M059J (cell line): Measurements from ENCODE around the gene AKNA. TPM values are rescaled to one million over a fixed set of nuclear protein-coding genes. Genes with fewer than 3 reads are reported as not detected.

Experiments
- DNase-seq: peaks from one replicate; pipeline ENCODE4 v3.0.0-alpha.2; 2012; ENCODE audit warnings: low read depth
- total RNA-seq: library from RNA; depleted of rRNA; stranded (reverse); fragments of >200 nt; shearing (Covaris generic); gene quantifications from 2 replicates; pipeline ENCODE4 v1.2.3, GENCODE V29; 2014

Gene AKNA
- total RNA-seq, 1 experiment from 2014 or later = 3.2 TPM

DNA sequence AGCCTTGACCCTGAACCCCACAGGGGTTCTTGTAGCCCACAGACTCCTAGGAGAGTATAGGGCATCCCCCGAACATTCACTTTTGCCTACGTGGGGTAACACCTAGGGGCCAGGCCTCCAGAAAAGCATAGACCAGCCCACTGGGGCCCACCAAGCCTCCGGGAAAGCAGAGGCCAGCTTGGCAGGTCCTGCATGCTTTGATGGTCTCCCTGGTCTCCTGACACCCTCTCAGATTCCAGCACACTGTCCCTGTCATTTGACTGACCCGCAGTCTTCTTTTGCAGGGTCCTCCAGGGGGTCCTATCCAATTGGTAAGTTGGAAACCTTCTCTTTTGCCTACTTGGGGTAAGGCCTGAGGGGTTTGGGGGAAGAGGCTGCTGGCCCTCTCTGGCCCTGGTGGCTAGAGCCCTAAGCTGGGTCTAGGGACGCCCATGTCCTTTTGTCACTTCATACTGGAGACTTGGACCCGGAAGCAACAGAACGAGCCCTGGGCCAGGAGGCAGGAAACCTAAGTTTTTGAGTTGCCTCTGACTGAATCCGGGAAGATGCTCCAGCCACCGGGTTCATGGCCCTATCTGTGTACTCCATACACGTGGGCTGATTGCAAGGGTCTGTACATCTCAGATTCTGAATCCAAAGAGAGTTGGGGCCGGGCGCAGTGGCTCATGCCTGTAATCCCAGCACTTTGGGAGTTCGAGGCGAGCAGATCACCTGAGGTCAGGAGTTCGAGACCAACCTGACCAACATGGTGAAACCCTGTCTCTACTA lies 85.8 kb downstream of the AKNA start:
- no peak for DNase-seq

DNA sequence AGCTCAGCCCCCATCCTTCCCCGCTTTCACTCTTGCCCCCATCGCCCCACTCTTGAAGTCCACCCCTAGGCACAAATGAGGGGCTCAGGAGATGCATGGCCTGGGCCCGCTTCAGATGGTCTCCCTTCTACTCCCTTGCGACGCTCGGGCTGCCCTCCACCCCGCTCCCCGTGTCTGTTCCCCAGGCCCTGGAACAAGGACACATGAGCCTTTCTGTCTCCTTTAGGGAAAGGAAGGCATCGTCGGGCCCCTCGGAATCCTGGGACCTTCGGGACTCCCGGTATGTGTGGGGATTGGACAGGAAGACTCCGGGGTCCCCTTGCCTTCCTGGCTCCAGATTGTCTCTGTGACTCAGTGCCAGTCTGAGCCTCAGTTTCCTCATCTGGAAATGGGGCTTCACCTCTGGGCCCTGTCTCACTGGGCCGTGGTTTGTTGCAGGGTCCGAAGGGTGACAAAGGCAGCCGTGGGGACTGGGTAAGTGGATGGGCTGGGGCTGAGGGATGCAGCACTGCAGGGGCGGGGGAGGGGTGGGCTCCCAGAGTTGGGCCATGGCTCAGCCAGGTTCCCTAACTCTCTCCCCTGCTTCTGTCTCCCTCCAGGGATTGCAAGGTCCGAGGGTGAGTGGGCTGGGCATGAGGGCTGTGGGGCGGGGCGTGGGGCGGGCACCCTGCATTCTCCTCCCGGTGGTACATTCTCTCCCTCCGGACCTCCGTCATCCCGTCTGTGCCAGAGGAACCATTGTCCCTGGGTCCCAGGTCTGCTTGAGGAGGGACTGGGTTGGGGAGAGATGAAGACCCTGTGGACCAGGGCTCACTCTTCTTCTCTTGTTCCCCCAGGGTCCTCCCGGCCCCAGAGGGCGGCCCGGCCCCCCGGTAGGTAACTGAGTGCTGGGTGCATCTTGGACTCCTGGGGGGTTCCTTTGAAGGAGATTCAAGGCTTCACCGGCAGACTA lies 86.7 kb downstream of the AKNA start:
- DNase-seq = no peak

DNA sequence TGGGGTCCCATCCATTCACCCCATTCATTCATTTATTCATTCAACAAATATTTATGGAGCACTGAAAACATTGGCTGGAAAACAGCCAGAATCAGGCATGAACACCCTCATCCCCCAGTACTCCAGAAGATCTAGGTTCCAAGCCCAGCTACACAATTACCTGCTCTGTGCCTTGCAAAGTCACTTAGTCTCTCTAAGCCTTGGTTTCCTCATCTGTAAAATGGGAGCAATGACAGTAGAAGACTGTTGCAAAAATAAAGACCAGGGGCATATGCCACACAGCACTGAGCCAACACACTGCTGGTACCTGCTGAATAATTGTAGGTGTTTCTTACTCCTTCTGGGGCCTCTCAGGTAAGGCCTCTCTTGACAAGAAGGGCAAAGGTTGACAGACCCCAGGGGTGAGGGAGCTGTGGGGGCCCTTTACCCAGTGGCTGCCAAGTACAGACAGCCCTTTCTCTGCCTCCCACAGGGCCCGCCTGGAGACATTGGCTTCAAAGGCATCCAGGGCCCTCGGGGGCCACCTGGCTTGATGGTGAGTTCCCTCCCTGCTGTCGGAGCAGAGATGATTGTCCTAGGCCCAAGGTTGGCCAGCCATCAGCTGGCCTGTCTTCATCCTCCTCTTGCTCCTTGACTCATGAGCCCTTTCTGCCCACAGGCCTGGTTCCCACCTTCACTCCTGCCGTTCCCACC lies 87.5 kb downstream of the AKNA start:
- DNase-seq = no peak

DNA sequence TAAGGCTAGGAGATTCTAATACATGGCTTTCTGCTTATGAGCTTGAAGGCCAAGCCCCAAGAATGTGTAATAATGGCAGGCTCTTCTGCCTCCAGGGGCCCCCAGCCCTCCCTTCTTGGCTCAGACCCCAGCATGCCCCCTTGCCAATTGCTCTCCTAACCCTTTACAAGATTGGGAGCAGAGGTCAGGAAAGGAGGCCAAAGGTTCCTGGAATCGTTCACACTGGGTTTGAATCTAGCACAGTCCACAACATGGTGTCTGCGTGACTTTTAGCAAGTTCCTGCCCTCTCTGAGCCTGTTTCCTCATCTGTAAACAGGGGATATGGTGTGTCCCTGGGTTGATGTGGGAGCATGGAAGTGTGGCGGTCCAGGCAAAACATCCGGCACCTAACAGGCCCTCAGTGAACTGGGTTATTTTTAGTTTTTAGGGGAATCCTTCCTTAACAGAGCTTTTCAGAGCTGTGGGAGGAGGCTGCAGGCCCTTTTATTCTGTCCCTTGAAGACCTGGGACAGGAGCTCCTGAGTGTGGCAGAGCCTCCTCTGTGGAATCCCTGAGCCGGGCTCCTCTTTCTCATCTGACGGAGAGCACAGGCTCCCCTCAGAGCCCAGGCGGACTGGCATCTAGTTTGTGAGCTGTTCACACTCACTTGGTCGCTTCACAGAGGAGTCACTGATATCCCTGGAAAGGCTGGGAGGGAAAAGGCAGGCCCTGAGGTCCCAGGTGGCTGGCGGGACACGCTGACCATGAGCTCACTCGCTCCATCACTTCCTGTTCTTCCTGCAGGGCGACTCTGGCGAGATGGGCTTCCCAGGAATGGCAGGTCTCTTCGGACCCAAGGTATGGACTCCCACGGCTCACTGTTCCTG lies 88.3 kb downstream of the AKNA start:
- DNase-seq = no peak

DNA sequence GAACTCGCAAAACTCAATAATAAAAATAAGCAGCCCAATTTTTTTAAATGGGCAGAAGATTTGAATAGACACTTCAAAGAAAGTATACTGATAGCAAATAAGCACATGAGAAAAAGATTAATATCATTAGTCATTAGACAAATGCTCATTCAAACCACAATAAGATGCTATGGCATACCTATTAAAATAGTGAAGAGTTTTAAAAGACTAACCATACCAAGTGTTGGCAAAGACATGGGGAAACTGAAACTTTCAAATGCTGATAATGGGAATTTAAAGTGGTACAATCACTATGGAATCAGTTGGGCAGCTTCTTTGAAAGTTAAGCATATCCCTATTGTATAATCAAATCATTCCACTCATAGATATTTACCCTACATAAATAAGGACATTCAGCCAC lies 91.4 kb downstream of the AKNA start:
- no peak for DNase-seq

DNA sequence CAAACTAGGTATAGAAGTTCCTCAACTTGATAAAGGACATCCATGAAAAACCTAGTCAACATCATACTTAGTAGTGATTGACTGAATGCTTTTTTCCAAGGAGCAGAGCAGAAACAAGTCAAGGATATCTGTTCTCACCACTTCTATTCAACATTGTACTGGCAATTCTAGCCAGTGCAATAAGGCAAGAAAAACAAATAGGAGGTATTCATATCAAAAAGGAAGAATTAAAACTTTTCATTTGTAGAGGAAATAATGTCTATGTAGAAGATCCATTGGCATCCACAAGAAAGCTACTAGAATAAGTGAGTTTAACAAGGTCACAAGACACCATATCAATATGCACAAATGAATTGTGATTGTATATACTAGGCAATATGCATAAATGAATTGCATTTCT lies 93.1 kb downstream of the AKNA start:
- DNase-seq = no peak

DNA sequence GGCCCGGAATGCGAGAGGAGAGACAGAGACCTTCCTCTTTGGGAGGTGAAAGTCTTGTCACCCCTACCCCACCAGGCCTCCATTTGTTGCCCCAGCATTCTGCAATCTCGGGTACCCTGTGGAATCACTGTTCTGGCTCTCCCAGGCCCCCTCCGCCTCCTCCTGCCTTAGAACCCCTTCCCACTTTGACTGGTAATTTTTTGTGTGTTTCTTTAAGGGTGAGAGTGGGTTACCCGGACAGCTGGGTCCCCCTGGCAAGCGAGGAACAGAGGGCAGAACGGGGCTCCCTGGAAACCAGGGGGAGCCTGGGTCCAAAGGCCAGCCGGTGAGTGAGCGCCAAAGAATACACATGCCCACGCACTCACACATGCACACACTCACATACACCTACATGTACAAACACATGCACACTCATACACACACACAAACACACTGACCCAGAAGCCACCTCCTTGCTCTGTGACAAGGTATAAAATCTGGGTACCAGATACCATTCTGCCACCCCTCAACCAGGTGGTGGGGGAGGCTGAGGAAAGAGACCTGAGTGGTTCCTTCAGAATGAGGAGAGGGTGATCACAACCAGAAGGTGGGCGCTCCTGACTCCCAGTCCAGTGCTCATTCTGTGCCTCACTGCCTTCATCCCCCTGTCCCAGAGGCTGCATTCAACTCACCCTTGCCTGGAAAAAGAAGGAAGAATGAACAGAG lies 95.7 kb downstream of the AKNA start:
- DNase-seq = no peak

DNA sequence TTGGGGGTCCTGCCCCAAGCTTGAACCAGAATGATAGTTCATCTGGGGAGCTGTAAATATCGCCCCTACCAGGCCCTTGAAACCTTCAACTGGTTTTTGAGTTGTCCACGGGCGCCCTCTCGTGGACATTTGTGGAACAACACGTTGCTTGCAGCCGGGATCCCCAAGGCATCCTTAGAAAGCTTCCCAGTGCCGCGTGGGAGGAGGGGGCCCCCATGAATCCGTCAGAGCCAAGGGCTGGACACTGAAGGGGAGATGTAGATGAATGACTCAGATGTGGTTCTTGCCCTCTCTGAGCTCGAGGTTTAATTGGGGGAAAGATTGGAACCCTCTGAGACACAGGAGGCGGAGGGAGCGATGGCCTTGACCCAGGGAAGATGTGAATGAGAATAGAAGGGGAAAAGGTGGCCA lies 96.7 kb downstream of the AKNA start:
- peak; percentile 64 for DNase-seq

DNA sequence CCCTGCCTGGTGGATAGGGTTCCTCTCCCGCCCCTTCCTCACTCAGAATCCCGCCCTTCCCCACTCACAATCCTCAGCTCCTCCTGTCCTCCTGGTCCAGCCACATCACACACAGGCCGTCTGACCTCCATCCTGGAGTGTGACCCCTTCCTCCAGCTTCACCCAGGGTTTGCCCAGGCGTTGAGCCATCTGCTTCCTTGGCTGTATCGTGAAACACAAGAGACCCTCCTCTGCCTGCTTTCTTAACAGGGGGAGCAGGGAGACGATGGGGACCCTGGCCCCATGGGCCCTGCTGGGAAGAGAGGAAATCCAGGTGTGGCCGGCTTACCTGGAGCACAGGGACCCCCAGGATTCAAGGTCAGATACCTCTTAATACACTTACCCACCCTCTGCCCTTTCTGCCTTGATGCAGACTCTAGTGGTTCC lies 97.2 kb downstream of the AKNA start:
- no peak for DNase-seq

DNA sequence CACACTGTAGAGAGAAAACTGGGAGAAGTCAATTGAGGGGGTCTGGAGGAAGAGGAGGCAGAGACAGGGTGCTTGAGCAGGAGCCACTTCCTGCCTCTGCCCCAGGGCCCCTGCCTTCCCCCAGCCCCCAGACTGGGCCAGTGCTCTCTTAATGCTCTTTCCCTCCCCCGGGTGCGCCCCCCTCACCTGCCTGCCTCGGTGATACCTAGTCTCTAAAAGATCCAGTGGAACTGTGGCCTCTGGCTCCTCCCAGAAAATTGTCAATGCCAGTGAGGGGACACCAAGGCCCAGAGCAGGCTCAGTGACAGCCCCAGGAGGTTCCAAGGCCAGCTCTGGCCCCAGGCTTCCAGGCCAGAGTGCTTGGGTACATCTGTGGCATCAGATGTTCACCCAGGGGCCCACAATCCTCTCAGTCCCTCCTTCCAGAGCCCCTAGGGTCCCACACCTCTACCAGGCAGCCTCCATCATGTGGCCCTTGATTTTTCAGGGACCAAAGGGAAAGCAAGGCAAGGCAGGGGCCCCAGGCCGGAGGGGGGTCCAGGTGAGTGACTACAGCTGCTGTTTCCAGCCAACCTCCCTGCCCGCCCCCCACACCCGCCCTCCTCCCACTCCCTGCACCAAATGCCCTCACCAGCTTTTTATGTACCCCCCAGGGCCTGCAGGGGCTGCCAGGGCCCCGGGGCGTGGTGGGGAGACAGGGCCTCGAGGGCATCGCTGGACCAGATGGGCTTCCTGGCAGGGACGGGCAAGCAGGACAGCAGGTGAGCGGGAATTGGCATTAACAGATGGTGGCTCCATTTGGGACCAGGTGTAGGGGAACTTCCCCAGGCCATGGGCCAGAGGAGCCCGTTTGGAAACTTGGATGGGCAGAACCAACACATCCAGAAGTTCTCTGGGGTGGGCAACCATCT lies 98.0 kb downstream of the AKNA start:
- no peak for DNase-seq

DNA sequence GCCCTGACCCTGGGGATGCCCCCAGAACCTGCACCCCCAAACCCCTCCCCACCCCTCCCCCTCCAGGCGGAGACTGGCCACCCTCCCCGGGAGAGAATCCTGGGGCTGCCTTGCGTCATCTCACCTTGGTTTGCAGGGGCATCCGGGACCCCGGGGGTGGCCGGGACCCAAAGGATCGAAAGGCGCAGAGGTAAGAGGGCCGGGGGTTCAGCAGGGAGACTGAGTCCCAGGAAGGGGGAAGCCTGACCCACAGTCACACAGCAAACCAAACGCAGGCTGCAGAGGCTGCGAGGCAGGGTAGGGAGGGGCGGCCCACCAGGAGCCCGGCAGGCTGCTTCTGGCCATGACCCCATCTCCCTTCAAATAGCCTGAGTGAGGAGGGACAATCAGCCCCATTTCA lies 98.7 kb downstream of the AKNA start:
- DNase-seq = no peak

DNA sequence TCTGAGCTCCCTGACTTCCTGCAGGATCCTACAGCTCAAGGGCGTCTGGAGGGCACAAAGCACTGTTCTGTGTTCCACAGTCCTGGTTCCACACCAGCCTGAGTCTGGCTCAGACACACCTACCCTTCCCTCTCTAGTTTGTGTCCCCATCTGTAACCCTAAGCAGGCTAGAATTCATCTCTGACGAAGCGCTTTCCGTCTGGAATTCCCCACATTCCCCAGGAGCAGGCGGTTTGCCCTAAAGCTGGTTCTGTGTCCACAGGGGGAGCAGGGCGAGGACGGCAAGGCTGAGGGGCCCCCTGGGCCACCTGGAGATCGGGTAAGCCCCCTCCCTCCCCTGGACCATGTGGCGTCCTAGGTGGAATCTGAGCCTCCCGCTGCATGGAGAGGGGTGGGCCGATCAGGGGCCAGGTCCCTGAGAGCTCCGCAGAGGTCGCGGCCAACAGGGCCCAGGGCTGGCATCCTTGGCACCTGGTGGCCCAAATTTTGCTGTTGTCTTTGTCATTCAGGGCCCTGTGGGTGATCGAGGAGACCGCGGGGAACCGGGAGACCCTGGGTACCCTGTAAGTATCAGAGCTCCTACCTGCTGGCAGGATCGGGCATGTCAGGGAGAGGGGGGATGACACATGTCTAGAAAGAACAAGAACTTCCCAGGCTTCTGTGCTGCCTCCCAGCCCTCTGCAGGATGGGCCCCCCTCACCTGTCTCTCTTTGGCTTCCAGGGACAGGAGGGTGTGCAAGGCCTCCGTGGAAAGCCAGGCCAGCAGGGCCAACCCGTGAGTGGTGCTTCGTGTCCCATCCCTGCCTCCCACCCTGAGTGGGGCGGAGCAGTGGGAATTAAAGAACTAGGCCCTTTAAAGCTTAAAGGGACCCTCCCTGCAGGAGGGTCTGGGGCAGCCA lies 99.3 kb downstream of the AKNA start:
- DNase-seq = peak; percentile 86

DNA sequence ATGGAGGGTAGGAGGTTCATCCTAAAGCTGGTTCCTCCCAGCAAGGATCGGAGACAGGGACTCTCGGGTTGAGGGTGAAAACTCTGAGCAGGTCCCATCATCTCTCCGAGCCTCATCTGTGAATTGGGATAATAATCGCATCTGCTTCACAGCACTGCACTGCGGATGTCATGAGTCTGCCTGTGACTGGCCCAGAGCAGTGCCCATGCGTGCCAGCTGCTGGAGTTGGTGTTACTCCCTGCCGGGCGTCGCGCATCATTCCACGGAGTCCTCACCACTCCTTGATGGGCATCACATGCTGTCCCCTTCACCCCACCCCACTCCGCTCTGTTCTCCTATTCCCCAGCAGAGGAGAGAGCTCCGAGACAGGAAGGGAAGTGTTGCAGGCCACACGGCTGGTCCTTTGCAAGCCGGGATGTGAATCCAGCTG lies 100.0 kb downstream of the AKNA start:
- no peak for DNase-seq

DNA sequence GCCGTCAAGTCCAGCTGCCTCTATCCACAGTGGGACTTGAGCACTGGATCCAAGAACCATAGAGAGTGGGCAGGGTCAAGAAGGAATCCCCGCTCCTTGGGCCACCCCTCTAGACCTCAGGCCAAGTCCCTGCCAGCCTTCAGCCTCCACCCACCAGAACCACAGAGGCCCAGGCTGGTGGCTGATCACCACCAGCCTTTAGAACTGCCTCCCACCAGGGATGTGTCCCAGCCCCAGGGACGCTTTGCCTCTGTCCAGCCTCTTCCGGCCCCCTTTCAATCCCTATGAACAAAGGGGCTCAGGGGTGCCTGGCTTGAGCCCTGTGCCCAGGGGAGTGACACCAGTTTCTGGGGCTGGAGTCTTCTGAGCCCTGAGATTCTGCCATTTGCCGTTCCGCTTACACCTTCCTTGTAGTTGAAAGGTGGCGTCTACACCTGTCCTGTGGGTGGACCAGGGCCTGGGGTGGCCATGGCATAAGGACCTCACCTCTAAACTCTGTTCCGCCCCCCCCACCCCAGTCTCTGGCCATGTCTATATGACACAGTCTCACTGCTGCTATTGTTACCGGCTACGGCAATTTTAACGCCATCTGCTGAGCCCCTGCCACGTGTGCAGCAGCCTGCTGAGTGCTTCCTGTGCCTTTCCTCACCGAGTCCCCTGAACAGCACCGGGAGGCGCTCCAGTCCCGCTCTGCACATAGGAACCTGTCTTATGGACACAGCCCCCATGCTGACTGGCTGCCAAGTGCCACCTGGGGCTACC lies 100.6 kb downstream of the AKNA start:
- no peak for DNase-seq

DNA sequence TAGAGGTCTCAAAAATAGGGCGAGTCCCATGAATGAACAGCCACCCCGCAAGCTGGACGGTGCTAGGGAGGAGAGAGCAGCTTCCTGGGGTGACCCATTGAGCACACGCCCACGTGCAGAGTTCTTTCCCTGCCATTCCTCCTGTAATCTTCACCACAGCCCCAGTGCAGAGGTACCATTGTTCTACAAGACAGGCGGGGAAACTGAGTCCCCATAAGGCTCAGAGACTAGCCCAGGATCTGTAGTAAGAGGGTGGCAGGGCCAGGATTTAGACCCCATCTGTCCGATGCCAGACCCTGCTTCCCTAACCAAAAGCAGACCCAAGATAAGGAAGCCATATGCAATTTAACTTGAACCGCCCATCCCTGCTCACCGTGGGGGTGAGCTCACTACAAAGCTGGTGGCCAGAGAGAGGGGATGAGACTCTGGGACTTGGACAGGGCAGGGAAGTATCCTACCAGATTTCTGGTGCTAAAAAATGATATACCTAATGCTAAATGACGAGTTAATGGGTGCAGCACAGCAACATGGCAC lies 101.6 kb downstream of the AKNA start:
- DNase-seq = no peak

DNA sequence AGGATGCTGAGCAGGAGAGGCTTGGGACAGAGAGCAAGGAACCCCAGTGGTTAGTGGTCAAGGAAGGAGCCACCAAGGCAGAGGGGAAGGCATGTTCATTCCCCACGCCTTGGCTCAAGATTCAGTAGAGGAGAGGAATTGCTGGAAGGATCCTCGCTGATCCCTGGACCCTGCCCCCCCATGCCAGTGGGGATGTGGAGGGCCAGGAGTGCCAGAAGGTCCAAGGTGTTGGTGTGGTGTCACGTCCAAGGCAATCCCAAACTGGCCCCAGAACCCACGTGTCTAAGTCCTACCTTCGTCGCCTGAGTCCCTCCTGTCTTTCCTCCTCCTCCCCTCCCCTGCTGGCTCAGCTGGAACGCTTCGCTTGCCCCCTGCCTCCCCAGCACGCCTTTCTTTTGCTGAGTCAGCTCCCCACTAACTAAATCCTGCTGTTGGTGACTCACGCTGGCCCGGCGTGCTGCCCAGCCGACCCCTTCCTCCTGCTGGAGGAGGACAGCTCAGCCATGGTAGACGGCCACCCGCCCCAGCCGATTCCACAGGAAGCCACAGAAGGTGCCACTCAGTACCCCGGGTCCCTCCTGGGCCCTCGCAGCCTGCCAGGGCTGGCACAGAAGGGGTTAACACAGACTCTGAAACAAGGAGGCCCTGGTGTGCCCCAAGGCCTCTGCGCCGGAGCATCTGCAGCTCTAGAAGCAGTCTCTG lies 102.5 kb downstream of the AKNA start:
- DNase-seq = peak; percentile 94
